ENCODE data around the gene WRAP53.

Gene WRAP53

DNA sequence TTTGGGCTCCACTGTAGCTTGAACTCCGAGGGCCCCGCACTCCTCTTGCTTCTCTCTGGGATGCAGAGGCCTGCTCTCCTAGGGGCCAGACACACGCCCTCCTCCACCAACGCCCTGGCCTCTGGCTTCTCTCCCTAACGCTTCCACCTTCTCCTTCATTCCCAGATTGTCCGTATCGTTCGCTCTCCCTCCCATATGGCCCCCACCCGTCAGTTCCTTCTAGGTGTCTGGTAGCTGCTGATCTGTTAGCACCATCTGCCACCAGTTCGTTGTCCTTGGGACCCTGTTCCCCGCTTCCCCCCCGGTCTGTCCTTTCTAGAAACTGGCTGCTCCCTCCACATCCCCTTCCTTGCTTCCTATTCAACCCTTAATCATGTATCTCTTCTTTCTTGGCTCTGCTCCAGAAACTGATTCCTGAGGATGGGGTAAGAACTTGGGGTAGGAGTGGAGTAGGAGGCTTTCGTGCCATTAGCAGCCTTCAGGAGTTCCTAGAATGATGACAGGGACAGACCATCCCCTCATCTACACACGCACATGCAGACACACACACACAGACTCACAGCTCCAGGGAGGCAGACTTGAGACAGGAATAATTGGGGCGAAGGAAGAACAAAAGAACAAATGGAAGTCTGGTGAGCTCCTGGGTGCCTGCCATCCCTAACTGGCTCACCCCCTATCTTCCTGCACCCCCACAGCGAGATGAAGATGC, 33.3 kb upstream of the WRAP53 start:
- Histone ChIP-seq H3K9ac (ENCODE audit: low read length) (no peak overlapping the region), H3K27me3 (replicated peaks; ENCODE audit: insufficient read depth, low read length) (peaks cover 52% of the 10 kb centered on the region), H3K4me2 (ENCODE audit: low read depth, low read length) (no peak overlapping the region), H3K9me3 (replicated peaks; ENCODE audit: insufficient read depth, low read length) (no peaks in the 10 kb centered on the region), H3K9me2 (replicated peaks; ENCODE audit: insufficient read depth, low read length) (no peaks in the 10 kb centered on the region), H3K36me3 (replicated peaks; ENCODE audit: insufficient read depth, low read length) (no peaks in the 10 kb centered on the region), H3K79me2 (ENCODE audit: low read length) (no peaks in the 10 kb centered on the region), H2AFZ (ENCODE audit: low read length) (no peak overlapping the region), H3K4me1 (ENCODE audit: low read length) (no peaks in the 10 kb centered on the region), H3K27ac (ENCODE audit: low read length) (no peak overlapping the region), H3F3A (ENCODE audit: insufficient read depth, low read length) (no peaks in the 10 kb centered on the region), H4K20me1 (ENCODE audit: insufficient read depth, low read length) (no peaks in the 10 kb centered on the region), H3K4me3 (ENCODE audit: low read length) (no peak overlapping the region)
- no peak for DNase-seq
- TF ChIP-seq, protein P1, sequence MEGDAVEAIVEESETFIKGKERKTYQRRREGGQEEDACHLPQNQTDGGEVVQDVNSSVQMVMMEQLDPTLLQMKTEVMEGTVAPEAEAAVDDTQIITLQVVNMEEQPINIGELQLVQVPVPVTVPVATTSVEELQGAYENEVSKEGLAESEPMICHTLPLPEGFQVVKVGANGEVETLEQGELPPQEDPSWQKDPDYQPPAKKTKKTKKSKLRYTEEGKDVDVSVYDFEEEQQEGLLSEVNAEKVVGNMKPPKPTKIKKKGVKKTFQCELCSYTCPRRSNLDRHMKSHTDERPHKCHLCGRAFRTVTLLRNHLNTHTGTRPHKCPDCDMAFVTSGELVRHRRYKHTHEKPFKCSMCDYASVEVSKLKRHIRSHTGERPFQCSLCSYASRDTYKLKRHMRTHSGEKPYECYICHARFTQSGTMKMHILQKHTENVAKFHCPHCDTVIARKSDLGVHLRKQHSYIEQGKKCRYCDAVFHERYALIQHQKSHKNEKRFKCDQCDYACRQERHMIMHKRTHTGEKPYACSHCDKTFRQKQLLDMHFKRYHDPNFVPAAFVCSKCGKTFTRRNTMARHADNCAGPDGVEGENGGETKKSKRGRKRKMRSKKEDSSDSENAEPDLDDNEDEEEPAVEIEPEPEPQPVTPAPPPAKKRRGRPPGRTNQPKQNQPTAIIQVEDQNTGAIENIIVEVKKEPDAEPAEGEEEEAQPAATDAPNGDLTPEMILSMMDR (IDR thresholded peaks at IDR 0.05; ENCODE audit: low read length), result no peak

DNA sequence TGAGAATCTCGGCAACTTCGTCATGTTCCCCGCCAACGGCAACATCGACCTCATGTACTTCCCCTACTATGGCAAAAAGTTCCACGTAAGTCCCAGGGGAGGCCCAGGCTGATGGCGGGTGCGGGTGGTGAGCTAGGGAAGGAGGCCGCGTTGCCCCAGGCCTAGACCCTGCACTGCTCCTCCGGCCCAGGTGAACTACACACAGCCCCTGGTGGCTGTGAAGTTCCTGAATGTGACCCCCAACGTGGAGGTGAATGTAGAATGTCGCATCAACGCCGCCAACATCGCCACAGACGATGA, 32.8 kb upstream of the WRAP53 start:
- Histone ChIP-seq H2AFZ (ENCODE audit: low read length) (no peak overlapping the region), H3K4me1 (ENCODE audit: low read length) (no peaks in the 10 kb centered on the region), H3K9me2 (replicated peaks; ENCODE audit: insufficient read depth, low read length) (no peaks in the 10 kb centered on the region), H3K4me2 (ENCODE audit: low read depth, low read length) (no peak overlapping the region), H3K9ac (ENCODE audit: low read length) (no peak overlapping the region), H3F3A (ENCODE audit: insufficient read depth, low read length) (no peaks in the 10 kb centered on the region), H3K4me3 (ENCODE audit: low read length) (no peak overlapping the region), H3K9me3 (replicated peaks; ENCODE audit: insufficient read depth, low read length) (no peaks in the 10 kb centered on the region), H3K27me3 (replicated peaks; ENCODE audit: insufficient read depth, low read length) (peaks cover 49% of the 10 kb centered on the region), H4K20me1 (ENCODE audit: insufficient read depth, low read length) (no peaks in the 10 kb centered on the region), H3K36me3 (replicated peaks; ENCODE audit: insufficient read depth, low read length) (no peaks in the 10 kb centered on the region), H3K79me2 (ENCODE audit: low read length) (no peaks in the 10 kb centered on the region), H3K27ac (ENCODE audit: low read length) (no peak overlapping the region)
- no peak for DNase-seq
- TF ChIP-seq EZH2phosphoT487 (IDR thresholded peaks at IDR 0.05; ENCODE audit: low read length), result no peak
- TF ChIP-seq, protein P1 (IDR thresholded peaks at IDR 0.05; ENCODE audit: low read length), result no peak
- TF ChIP-seq EZH2 (optimal IDR thresholded peaks at IDR 0.05; ENCODE audit: low read depth, low read length), result no peak

DNA sequence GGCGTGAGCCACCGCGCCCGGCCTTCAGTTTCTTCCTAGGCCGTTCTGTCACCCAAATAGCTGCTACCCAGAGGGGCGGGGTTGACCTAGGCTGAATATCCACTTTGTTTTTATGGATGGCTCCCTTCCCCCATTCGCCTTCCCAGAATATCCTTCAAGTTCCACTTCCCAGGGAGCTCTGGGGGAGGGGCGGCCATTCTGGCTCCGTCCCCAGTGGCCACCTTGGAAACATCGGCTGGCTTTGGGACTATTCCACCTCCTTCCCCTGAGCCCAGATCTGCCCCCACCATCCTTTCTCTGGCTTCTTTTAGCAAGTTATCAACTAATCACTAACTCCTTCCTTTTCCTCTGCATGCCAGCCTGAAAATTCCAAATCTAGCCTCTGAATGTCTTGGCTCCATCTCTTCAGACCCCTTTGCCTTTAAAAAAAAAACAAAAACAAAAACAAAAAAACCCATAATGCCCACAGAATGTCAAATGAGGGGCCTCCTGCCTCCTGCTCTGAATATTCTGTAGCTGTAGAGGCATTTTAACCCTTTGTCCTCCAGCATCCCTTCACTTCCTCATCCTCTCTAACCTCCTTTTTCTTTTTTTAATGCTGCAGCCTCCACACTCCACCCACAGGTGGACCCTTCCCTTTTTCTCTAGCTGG, 31.2 kb upstream of the WRAP53 start:
- no peak overlapping the region for H3K9ac ChIP-seq (ENCODE audit: low read length)
- H3K4me1 ChIP-seq (ENCODE audit: low read length), result no peaks in the 10 kb centered on the region
- no peaks in the 10 kb centered on the region for H3K79me2 ChIP-seq (ENCODE audit: low read length)
- no peak overlapping the region for H2AFZ ChIP-seq (ENCODE audit: low read length)
- H3K27ac ChIP-seq (ENCODE audit: low read length), result no peak overlapping the region
- DNase-seq, result no peak
- no peaks in the 10 kb centered on the region for H3K36me3 ChIP-seq (replicated peaks; ENCODE audit: insufficient read depth, low read length)
- no peaks in the 10 kb centered on the region for H3K9me2 ChIP-seq (replicated peaks; ENCODE audit: insufficient read depth, low read length)
- H3K27me3 ChIP-seq (replicated peaks; ENCODE audit: insufficient read depth, low read length), result peaks cover 37% of the 10 kb centered on the region
- TF ChIP-seq, protein P1 (IDR thresholded peaks at IDR 0.05; ENCODE audit: low read length), result no peak
- no peak for TF ChIP-seq EZH2 (optimal IDR thresholded peaks at IDR 0.05; ENCODE audit: low read depth, low read length)
- TF ChIP-seq EZH2phosphoT487 (IDR thresholded peaks at IDR 0.05; ENCODE audit: low read length), result no peak
- H3F3A ChIP-seq (ENCODE audit: insufficient read depth, low read length), result no peaks in the 10 kb centered on the region
- no peak overlapping the region for H3K4me3 ChIP-seq (ENCODE audit: low read length)
- no peaks in the 10 kb centered on the region for H3K9me3 ChIP-seq (replicated peaks; ENCODE audit: insufficient read depth, low read length)
- H3K4me2 ChIP-seq (ENCODE audit: low read depth, low read length), result no peak overlapping the region
- H4K20me1 ChIP-seq (ENCODE audit: insufficient read depth, low read length), result no peaks in the 10 kb centered on the region

Measured in MM.1S (cell line).